GM18526 (cell line): ENCODE data around the gene DNAH5.

Experiments
- POLR2A ChIP-seq: IDR thresholded peaks from 3 replicates; pipeline ENCODE4 v1.6.1; 2011; ENCODE audit not compliant: insufficient read length; ENCODE audit errors: extremely low read depth

The DNAH5 gene

GRCh38 chr5:13649656-13650055 is 294.8 kb downstream of the DNAH5 start:
- TF ChIP-seq POLR2A = no peak

DNA sequence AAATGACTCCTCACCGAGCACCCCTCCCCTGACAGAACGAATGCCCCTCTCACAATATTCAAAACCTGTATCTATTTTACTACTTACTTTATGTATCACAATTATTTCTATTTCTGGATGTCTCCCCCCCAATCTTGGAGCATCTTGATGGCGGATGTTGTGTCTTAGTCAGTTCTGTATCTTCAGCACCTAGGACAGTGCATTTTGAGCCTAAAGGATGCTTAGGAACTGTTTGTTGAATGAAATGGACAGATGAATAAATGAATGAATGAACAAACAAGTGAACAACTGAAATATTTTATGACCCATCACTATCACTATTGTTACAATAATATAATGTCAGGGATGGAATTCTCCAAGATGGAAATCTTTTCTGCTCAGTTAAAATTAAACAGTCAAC is 295.7 kb downstream of the DNAH5 start:
- TF ChIP-seq POLR2A = no peak

GRCh38 chr5:13643734-13644133 is 300.8 kb downstream of the DNAH5 start:
- no peak for TF ChIP-seq POLR2A

DNA sequence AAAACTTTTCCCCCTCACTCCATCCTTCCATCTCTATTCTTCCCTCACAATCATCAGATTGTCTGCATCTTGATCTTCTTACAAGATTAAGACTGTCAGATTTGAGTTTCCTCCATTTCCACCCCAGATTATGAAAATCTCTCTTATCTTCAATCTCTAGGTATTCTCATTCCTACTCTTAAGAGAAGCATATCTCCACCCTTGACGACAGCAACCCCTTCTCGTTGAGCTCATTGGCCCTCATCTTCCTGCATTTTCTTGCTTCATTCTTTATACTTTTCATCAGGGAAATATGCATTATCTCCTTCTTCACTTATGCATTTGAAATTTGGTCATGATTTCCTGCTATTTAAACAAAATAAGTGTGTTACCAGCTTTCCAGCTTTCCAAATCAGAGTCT is 301.3 kb downstream of the DNAH5 start:
- TF ChIP-seq POLR2A = no peak
